ENCODE data around the gene SMIM27.

DNA sequence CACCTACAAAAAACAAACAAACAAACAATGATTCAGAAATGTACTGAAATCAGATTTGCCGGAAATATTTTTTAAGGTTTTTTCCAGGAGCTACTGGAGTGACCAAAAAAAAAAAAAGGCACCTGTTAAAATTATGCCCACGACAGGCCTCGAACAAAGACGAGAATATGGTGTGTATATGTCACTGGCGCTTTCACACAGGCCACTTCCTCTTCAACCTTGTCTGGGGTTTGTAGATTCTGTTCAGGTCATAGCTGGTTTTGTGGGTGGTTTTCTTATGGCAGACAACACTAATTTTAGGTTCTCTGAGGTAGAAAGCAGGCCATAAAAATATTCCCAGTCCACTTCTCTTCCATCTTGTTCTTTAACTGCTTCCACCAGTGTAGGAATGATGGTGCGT is 13.8 kb downstream of the SMIM27 start:
- TF ChIP-seq, protein P1, sequence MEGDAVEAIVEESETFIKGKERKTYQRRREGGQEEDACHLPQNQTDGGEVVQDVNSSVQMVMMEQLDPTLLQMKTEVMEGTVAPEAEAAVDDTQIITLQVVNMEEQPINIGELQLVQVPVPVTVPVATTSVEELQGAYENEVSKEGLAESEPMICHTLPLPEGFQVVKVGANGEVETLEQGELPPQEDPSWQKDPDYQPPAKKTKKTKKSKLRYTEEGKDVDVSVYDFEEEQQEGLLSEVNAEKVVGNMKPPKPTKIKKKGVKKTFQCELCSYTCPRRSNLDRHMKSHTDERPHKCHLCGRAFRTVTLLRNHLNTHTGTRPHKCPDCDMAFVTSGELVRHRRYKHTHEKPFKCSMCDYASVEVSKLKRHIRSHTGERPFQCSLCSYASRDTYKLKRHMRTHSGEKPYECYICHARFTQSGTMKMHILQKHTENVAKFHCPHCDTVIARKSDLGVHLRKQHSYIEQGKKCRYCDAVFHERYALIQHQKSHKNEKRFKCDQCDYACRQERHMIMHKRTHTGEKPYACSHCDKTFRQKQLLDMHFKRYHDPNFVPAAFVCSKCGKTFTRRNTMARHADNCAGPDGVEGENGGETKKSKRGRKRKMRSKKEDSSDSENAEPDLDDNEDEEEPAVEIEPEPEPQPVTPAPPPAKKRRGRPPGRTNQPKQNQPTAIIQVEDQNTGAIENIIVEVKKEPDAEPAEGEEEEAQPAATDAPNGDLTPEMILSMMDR (IDR thresholded peaks at IDR 0.05): no peak
- TF ChIP-seq POLR2A (IDR thresholded peaks at IDR 0.05): no peak
